UCSD-AML1 (cell line): ENCODE measurements around the gene AFAP1L1.
"Not testable (repeated sequence)": the region's sequence is repeated elsewhere in the genome, so short reads cannot be mapped to it uniquely, and the experiment has no call there.

Experiments
- DNase-seq: peaks from one replicate; lab custom pipeline; 2025; ENCODE audit not compliant: unreplicated experiment; lab: John Stamatoyannopoulos, UW

AFAP1L1 gene

GRCh38 chr5:149387081-149387631 lies 115.5 kb downstream of the AFAP1L1 start:
- no peak for DNase-seq

- DNase-seq, result no peak
Measured at GRCh38 chr5:149387982-149388381, 116.3 kb downstream of the AFAP1L1 start.

- DNase-seq, result no peak
Measured at GRCh38 chr5:149388498-149389190, 117.0 kb downstream of the AFAP1L1 start.

- no peak for DNase-seq
Measured at GRCh38 chr5:149389552-149390495, 118.2 kb downstream of the AFAP1L1 start.

- not testable (repeated sequence) for DNase-seq
Measured at GRCh38 chr5:149391076-149391475, 119.4 kb downstream of the AFAP1L1 start.
